HL-60 (cell line): ENCODE measurements around the gene CADM1.

Experiments used
- GABPA ChIP-seq: IDR thresholded peaks from 2 replicates; pipeline ENCODE4 v1.6.1; 2012; ENCODE audit warnings: low read depth
- POLR2AphosphoS5 ChIP-seq: IDR thresholded peaks from 2 replicates; pipeline ENCODE4 v1.6.1; 2012; ENCODE audit warnings: low read depth
- TF ChIP-seq, protein P1 (sequence below): IDR thresholded peaks from one replicate; pipeline ENCODE4 v1.5.1; 2011; ENCODE audit warnings: low read length, control low read depth, inconsistent platforms; ENCODE audit not compliant: insufficient read depth
- TF ChIP-seq, protein P2 (sequence below): IDR thresholded peaks from 2 replicates; pipeline ENCODE4 v1.6.1; 2012; ENCODE audit warnings: low read depth; ENCODE audit not compliant: insufficient replicate concordance

DNA sequence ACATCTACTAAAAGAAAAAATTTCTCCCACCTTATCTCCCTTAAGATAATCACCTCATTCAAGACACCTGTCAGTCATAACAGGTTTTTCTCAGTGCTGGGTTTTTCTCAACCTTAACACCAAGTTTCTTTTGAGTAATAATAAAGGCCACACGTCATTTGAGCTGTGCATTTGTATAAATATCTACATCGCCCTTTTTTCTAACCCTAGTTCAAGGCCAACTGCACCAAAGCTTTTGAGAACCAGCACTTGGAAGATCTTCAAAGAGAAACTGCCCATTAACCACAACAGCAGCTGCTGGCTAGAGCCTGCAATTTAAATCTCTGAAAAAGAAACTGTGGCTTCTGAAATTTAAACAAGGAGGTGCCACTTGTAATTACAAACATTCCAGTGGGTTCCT is 6.9 kb downstream of the CADM1 start:
- TF ChIP-seq, protein P1, sequence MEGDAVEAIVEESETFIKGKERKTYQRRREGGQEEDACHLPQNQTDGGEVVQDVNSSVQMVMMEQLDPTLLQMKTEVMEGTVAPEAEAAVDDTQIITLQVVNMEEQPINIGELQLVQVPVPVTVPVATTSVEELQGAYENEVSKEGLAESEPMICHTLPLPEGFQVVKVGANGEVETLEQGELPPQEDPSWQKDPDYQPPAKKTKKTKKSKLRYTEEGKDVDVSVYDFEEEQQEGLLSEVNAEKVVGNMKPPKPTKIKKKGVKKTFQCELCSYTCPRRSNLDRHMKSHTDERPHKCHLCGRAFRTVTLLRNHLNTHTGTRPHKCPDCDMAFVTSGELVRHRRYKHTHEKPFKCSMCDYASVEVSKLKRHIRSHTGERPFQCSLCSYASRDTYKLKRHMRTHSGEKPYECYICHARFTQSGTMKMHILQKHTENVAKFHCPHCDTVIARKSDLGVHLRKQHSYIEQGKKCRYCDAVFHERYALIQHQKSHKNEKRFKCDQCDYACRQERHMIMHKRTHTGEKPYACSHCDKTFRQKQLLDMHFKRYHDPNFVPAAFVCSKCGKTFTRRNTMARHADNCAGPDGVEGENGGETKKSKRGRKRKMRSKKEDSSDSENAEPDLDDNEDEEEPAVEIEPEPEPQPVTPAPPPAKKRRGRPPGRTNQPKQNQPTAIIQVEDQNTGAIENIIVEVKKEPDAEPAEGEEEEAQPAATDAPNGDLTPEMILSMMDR, result no peak
- TF ChIP-seq POLR2AphosphoS5 (no peak), GABPA (no peak)
- TF ChIP-seq, protein P2, sequence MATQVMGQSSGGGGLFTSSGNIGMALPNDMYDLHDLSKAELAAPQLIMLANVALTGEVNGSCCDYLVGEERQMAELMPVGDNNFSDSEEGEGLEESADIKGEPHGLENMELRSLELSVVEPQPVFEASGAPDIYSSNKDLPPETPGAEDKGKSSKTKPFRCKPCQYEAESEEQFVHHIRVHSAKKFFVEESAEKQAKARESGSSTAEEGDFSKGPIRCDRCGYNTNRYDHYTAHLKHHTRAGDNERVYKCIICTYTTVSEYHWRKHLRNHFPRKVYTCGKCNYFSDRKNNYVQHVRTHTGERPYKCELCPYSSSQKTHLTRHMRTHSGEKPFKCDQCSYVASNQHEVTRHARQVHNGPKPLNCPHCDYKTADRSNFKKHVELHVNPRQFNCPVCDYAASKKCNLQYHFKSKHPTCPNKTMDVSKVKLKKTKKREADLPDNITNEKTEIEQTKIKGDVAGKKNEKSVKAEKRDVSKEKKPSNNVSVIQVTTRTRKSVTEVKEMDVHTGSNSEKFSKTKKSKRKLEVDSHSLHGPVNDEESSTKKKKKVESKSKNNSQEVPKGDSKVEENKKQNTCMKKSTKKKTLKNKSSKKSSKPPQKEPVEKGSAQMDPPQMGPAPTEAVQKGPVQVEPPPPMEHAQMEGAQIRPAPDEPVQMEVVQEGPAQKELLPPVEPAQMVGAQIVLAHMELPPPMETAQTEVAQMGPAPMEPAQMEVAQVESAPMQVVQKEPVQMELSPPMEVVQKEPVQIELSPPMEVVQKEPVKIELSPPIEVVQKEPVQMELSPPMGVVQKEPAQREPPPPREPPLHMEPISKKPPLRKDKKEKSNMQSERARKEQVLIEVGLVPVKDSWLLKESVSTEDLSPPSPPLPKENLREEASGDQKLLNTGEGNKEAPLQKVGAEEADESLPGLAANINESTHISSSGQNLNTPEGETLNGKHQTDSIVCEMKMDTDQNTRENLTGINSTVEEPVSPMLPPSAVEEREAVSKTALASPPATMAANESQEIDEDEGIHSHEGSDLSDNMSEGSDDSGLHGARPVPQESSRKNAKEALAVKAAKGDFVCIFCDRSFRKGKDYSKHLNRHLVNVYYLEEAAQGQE, result no peak
